Testis (tissue), 3 donors: Measurements from ENCODE around the gene AP3M1. TPM values are rescaled to one million over a fixed set of nuclear protein-coding genes. Genes with fewer than 3 reads are reported as not detected.

Experiments used
- DNase-seq: peaks from one replicate; pipeline ENCODE4 v3.0.0-alpha.2; 2019
- H3K27ac ChIP-seq, 2 donors: fragments of 200-600 bp; sonication (generic); one replicate each; pipeline ENCODE4 v1.5.1; 2019
- H3K27me3 ChIP-seq: fragments of 200-600 bp; sonication (generic); one replicate; pipeline ENCODE4 v1.5.1; 2019
- H3K36me3 ChIP-seq: fragments of 200-600 bp; sonication (generic); one replicate; pipeline ENCODE4 v1.5.1; 2017; ENCODE audit warnings: low read depth; ENCODE audit errors: missing control alignments
- H3K4me1 ChIP-seq: fragments of 200-600 bp; sonication (generic); one replicate; pipeline ENCODE4 v1.5.1; 2019
- H3K4me3 ChIP-seq, 2 donors: fragments of 200-600 bp; sonication (generic); one replicate each; pipeline ENCODE4 v1.5.1; 2017 to 2019
- H3K9me3 ChIP-seq: fragments of 200-600 bp; sonication (generic); one replicate; pipeline ENCODE4 v1.5.1; 2017
- CTCF ChIP-seq, 3 experiments: fragments of 450-650 bp in 2 of 3; fragments of 200-600 bp in 1 of 3; sonication (generic) in 1 of 3; IDR thresholded peaks; one replicate each; pipeline ENCODE4 v1.5.1; 2016 to 2019; ENCODE audit warnings: antibody characterized with exemption in 3 of 3, mild to moderate bottlenecking in 2 of 3, moderate library complexity in 1 of 3
- POLR2A ChIP-seq: fragments of 450-650 bp; IDR thresholded peaks from one replicate; pipeline ENCODE4 v1.6.1; 2017; ENCODE audit warnings: antibody characterized with exemption, mild to moderate bottlenecking, moderate library complexity
- WGBS, 2 donors: methylation state at CpG; one replicate each; pipeline ENCODE4 v1.1.5; 2018; 5-methylcytosine and 5-hydroxymethylcytosine counted together
- intact Hi-C: fragments of 100-400 bp; cut with DNase I; formaldehyde crosslinking; loops from one replicate; pipeline ENCODE4 v1.15.1; 2023; ENCODE audit warnings: low total_unique reads
- polyA plus RNA-seq: library from polyadenylated mRNA; stranded (reverse); fragments of 350-450 nt; fragmentation: Illumina TruSeq; extraction: RNeasy Lipid Tissue Mini Kit (QIAGEN cat#74804); gene quantifications from one replicate; pipeline ENCODE4 v1.2.3, GENCODE V29; 2014; ENCODE audit warnings: low read depth, low replicate concordance; ENCODE audit not compliant: insufficient read depth
- total RNA-seq, 2 donors: library from RNA; depleted of rRNA; stranded (reverse); fragments of >200 nt; gene quantifications; one replicate each; pipeline ENCODE4 v1.2.3, GENCODE V29; 2016

Gene AP3M1
- total and polyA plus RNA-seq, 3 donors from 2014 or later, result 32.0 to 44.4 (median 38.6) TPM

- 80 to 85% methylated on average over 7 to 8 of the region's 8 CpGs for WGBS, 2 donors
- Histone ChIP-seq H3K4me1 (peaks cover 2% of the 10 kb centered on the region), H3K27ac (no peak overlapping the region), H3K27me3 (no peaks in the 10 kb centered on the region), H3K9me3 (no peaks in the 10 kb centered on the region), H3K36me3 (no peaks in the 10 kb centered on the region), H3K4me3 (no peak overlapping the region)
- no peak for DNase-seq
- intact Hi-C loops, result no loop called here
- TF ChIP-seq POLR2A, result no peak
- TF ChIP-seq CTCF (IDR thresholded peaks at IDR 0.05), result no peak
Measured at GRCh38 chr10:74104996-74105395, 45.6 kb downstream of the AP3M1 start.

- WGBS, 2 donors, result 78 to 88% methylated on average over 5 of the region's 5 CpGs
- no peaks in the 10 kb centered on the region for H3K9me3 ChIP-seq
- no peaks in the 10 kb centered on the region for H3K27me3 ChIP-seq
- TF ChIP-seq CTCF (IDR thresholded peaks at IDR 0.05) (no peak), POLR2A (no peak)
- H3K36me3 ChIP-seq, result no peaks in the 10 kb centered on the region
- peaks cover 7% of the 10 kb centered on the region for H3K4me1 ChIP-seq
- no peak for DNase-seq
- H3K27ac ChIP-seq, result no peak overlapping the region
- intact Hi-C loops, result no loop called here
- no peak overlapping the region for H3K4me3 ChIP-seq
Measured at GRCh38 chr10:74104480-74104879, 46.1 kb downstream of the AP3M1 start.

- no peak for DNase-seq
- 71 to 77% methylated on average over 11 of the region's 11 CpGs for WGBS, 2 donors
- Histone ChIP-seq H3K27ac (no peak overlapping the region), H3K36me3 (no peaks in the 10 kb centered on the region), H3K27me3 (no peaks in the 10 kb centered on the region), H3K4me1 (peaks cover 8% of the 10 kb centered on the region), H3K9me3 (no peaks in the 10 kb centered on the region), H3K4me3 (no peak overlapping the region)
- intact Hi-C loops, result no loop called here
- TF ChIP-seq CTCF (IDR thresholded peaks at IDR 0.05), result peak in 1 of 3 experiments; percentile 5
- no peak for TF ChIP-seq POLR2A
Measured at GRCh38 chr10:74103560-74104258, 46.9 kb downstream of the AP3M1 start.

GRCh38 chr10:74099836-74100235 lies 50.8 kb downstream of the AP3M1 start:
- intact Hi-C loops, result no loop called here
- Histone ChIP-seq H3K4me1 (peaks cover 8% of the 10 kb centered on the region), H3K27ac (no peak overlapping the region), H3K9me3 (no peaks in the 10 kb centered on the region), H3K4me3 (no peak overlapping the region), H3K36me3 (no peaks in the 10 kb centered on the region), H3K27me3 (no peaks in the 10 kb centered on the region)
- 76 to 87% methylated on average over 3 of the region's 3 CpGs for WGBS, 2 donors
- TF ChIP-seq CTCF (IDR thresholded peaks at IDR 0.05) (no peak), POLR2A (no peak)
- no peak for DNase-seq

- H3K27ac ChIP-seq, result no peak overlapping the region
- H3K36me3 ChIP-seq, result no peaks in the 10 kb centered on the region
- TF ChIP-seq CTCF (IDR thresholded peaks at IDR 0.05), result no peak
- no peak for TF ChIP-seq POLR2A
- no peak overlapping the region for H3K4me3 ChIP-seq
- no peaks in the 10 kb centered on the region for H3K9me3 ChIP-seq
- DNase-seq, result no peak
- intact Hi-C loops, result no loop called here
- 89 to 93% methylated on average over 3 of the region's 3 CpGs for WGBS, 2 donors
- no peaks in the 10 kb centered on the region for H3K27me3 ChIP-seq
- peaks cover 8% of the 10 kb centered on the region for H3K4me1 ChIP-seq
Measured at GRCh38 chr10:74099420-74099819, 51.2 kb downstream of the AP3M1 start.
